Brain pericyte (primary cell): ENCODE data around the gene PDZD2.
"Not testable (repeated sequence)": the region's sequence is repeated elsewhere in the genome, so short reads cannot be mapped to it uniquely, and the experiment has no call there.

Experiments used
- DNase-seq: peaks from one replicate; pipeline ENCODE4 v3.0.0-alpha.2; 2012; ENCODE audit warnings: low read depth, low spot score

PDZD2 gene

GRCh38 chr5:32099486-32100035 is 460.6 kb downstream of the PDZD2 start:
- no peak for DNase-seq

DNA sequence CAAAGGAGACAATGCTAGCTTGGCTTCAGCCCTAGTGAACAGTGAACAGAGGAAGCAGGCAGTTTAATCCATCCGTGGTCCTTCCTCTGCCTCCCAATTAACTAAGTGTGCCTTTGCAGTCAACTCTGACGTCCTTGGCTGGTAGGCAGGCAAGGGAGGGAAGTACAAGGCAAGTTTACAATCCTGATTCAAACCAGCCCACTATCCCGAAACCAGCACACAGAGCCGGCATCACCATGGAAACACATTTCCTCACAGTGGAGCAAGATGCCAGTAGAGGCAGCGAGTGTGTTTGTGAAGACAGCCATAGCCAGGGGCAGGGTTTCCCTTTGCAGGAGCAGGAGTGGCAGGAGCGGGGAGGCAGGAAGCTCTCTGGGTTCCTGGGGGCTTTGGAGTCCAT is 461.3 kb downstream of the PDZD2 start:
- DNase-seq, result no peak

DNA sequence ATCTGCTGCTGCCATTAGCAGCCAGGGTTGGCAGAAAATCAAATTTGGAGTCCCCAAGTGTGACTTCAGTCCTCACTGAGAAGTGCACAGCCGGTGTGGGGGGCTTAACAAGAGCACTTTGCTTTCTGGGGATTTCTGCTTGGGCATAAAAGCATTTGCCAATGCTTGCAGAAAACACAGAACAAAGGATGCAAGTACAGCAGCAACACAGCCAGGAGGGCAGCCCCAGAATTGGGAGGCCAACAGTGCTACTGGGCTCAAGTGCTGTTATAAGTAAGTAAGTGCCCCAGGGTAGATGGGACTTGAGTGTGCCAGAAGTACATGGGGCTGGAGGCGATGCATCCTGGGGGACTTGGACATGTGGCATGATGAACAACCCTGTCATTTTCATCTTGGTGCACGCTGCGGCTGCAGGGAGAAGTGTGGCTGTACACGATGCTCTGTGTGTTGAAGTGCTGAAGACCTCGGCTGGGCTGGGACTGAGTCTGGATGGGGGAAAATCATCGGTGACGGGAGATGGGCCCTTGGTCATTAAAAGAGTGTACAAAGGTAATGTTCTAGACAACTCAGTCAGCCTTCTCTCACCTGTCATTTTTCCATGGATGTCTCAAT is 461.9 kb downstream of the PDZD2 start:
- DNase-seq, result no peak

DNA sequence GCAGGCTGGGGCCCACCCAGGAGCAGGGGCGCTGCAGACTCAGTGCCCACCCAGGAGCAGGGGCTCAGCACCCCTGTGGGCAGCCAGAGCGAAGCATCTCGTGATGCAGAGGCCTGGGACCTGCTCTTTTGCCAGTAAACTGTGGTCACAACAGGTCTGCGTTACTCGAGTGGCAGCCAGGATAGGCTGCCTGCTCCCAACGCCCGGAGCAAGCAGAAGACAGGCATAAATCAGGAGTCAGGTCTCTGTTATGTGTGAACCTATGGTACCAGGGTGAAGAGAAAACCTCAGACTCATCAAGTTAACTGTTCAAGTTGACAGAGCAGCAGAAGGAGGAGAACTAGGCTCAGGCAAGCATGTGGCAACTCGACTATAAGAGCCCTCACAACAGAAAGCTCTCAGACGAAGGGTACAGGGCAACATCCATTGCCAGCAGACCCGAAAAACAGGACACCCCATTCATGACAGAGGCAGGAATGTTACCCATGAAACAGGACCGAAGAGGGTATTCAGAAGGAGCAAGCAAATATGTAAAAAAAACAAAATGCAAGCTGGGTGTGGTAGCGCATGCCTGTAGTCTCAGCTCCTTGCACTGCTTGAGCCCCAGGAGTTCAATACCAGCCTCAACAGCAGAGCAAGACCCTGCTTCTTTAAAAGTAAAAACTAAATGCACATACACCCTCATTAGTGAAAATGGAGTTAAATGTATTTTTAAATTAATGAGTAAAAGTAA is 463.5 kb downstream of the PDZD2 start:
- no peak for DNase-seq

DNA sequence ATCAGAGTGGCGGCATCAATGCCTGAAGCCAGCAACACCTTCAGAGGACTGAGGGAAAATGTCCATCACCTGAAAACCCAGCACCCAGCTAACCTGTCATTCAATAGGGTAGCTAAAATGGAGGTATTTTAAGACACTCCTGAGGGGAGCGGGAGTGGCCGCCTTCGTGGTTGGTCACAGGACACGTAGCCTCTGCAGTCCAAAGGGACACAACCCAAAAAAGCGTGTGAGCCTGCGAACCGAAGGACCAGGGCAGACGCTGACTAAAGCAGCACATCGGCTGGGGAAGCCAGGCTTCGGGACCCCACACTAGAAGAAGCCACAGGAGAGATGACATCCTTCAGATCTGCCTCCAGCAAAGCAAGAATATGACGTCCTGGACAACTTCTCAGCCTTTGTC is 464.6 kb downstream of the PDZD2 start:
- DNase-seq, result no peak

DNA sequence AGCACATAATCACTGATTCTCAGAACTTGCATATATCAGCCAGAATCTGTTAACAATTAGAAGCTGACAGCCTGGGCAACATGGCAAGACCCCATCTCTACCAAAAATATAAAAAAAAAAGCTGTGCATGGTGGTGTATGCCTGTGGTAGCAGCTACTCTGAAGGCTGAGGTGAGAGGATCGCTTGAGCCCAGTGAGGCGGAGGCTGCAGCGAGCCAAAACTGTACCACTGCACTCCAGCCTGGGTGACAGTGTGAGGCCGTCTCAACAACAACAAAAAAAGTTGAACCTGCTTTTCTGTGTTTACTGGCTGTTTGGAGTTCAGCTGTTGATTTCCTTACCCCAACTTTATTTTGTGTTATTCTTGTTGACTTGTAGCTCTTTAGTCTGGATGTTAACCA is 468.4 kb downstream of the PDZD2 start:
- no peak for DNase-seq

DNA sequence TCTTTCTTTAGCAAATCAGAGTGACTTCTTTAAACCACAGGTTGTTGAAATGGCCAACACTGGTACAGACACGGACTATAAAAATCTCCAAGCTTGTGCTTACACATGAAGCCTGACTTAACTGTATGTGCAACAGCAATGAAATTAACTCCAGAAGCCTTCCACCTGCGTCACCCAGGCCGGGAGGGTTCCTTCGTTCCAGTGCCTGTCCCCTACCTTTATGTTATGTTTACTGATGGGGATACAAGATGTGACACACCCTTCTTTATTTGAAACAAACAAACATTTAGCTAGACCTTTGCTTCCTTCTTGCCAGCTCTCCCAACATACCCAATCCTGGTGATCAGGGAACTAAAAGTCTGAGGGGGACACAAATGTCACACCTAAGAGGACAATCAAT is 469.2 kb downstream of the PDZD2 start:
- no peak for DNase-seq

GRCh38 chr5:32109236-32109635 is 470.3 kb downstream of the PDZD2 start:
- DNase-seq, result no peak

GRCh38 chr5:32110111-32110696 is 471.3 kb downstream of the PDZD2 start:
- DNase-seq, result no peak

- peak; percentile 45 for DNase-seq
These were observed 477.1 kb downstream of the PDZD2 start for GRCh38 chr5:32115985-32116384.

DNA sequence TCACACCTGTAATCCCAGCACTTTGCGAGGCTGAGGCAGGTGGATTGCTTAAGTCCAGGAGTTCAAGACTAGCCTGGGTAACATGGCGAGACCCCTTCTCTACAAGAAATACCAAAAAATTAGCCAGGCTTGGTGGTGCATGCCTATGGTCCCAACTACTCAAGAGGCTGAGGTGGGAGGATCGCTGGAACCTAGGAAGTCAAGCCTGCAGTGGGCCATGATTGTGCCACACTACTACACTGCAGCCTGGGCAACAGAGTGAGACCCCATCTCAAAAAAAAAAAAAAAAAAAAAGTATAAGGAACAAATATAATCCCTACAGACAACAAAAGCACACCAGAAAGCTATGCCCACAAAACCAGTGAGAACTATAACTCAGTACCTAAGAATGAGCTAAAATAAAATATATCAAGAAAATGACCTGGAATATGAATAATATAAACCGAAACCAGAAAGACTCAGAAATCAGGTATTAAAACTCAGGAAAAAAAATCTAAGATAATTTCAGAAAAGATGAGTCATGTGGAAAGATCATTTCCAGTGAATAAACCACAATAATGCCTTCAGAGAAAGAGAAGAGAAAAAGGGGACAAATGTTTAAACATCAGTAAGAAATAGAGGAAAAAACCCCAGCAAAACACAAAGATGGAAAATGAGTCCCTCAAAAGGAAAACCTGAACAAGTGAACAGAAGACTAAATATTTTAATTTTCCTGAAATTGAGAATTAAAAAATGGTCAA is 477.8 kb downstream of the PDZD2 start:
- no peak for DNase-seq

DNA sequence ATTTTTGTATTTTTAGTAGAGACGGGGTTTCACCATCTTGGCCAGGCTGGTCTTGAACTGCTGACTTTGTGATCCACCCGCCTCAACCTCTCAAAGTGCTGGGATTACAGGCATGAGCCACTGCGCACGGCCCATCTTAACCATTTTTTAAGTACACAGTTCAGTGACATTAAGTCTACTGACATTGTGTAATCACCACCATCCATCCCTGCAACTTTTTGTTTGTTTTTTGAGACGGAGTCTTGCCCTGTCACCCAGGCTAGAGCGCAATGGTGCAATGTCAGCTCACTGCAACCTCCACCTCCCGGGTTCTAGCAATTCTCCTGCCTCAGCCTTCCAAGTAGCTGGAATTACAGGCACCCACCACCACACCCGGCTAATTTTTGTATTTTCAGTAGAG is 480.0 kb downstream of the PDZD2 start:
- not testable (repeated sequence) for DNase-seq

DNA sequence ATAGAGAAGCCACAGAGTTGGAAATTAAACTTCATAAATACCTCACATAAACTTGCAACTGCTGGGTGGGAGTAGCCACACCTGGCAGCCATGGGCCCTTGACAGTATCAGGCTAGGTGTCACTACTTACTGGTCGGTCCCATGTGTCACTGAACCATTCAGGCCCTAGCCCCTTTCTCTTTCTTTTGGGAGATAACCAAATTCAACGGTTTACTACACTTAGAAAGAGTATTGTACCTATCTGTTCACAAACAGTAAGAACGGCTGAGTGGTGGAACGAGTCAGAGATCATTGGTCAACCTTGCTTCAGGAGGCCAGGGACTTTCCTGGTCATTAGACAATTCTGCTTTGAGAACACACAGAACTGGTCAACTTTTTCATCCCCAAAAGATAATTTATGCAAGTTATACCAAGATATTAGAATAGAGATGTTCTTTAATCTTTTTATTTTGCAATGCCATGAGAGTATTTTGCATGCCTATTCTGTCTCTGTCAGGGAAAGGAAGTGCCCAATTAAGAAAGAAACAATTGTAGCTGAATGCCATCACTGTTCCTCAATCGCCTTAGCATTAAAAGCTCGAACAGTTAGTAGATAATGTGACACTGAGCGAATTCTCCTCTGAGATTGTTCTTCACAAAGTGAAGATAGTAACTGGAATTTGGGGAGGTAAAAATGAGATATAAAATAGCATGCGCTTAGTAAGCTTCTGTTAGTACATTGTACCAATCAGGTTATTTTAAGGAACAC is 484.3 kb downstream of the PDZD2 start:
- DNase-seq, result no peak

- DNase-seq, result no peak
These were observed 485.2 kb downstream of the PDZD2 start for GRCh38 chr5:32123889-32124676.

DNA sequence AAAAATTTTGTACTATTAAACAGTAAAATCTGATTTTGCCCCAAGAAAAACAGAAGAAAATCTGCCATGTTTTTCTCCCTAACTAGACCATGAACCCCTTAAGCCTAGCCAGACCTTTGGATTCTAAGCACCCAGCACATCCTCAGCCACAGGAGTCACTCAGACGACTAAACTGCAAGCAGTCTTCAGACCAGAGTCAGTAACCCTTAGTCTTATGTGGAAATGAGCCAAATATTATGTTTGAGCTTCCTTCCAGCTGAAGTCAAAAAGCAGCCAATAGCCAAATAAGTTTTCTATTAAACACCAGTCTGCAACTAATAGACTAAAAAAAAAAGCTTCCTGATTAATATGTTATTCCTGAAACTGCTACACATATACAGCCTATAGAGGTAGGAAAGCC is 487.8 kb downstream of the PDZD2 start:
- DNase-seq, result no peak

GRCh38 chr5:32127711-32128110 is 488.8 kb downstream of the PDZD2 start:
- DNase-seq, result no peak

DNA sequence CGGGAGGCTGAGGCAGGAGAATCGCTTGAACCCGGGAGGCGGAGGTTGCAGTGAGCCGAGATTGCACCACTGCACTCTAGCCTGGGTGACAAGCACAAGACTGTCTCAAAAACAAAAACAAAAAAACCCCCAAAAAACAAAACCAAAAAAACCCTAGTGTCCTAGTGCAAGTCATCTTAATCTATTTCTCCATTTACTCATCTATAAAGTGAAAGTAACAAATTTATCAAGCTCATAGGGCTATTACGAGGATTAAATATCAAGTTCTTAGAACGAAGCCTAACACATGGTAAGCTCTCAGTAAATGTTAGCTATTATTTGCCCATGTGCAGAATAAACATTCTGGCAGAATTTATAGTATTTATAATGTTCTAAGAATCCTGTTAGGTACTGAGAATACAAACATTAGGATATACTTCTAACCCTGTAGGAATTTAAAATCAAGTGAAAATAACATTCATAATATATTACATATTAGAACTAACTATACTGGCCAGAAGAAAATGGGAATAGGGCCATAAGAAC is 490.2 kb downstream of the PDZD2 start:
- no peak for DNase-seq

GRCh38 chr5:32130865-32131264 is 491.9 kb downstream of the PDZD2 start:
- DNase-seq, result no peak

- DNase-seq, result no peak
These were observed 492.7 kb downstream of the PDZD2 start for GRCh38 chr5:32131604-32132003.

GRCh38 chr5:32132757-32133156 is 493.8 kb downstream of the PDZD2 start:
- DNase-seq, result no peak
